22Rv1 (cell line): Measurements from ENCODE around the gene TGIF1.
A peak's percentile ranks its signal among the peaks of the same experiment; 100 is the strongest.

ENCODE experiments used
- H3K27ac ChIP-seq: fragments of 450-650 bp; 2 replicates; pipeline ENCODE4 v1.5.1; 2017
- CTCF ChIP-seq: fragments of 450-650 bp; IDR thresholded peaks from 2 replicates; pipeline ENCODE4 v1.5.1; 2017; ENCODE audit warnings: mild to moderate bottlenecking
- ZFX ChIP-seq: fragments of 450-650 bp; IDR thresholded peaks from 2 replicates; pipeline ENCODE4 v1.6.1; 2017; ENCODE audit warnings: antibody characterized with exemption, borderline replicate concordance

TGIF1 gene

GRCh38 chr18:3450012-3450798 is at the start of gene TGIF1:
Gene TGIF1 (plus strand): TSS chr18:3450172. CDS start chr18:3450490, 318 bp downstream.
- H3K27ac ChIP-seq: peak within 1 kb of the TSS; percentile 94
- TF ChIP-seq CTCF (no peak), ZFX (no peak)

- H3K27ac ChIP-seq: no peak overlapping the region
- TF ChIP-seq CTCF (no peak), ZFX (no peak)
These were observed 49.2 kb upstream of the TGIF1 start for GRCh38 chr18:3400567-3401296.

GRCh38 chr18:3401669-3402620 is 48.0 kb upstream of the TGIF1 start:
- H3K27ac ChIP-seq: no peak overlapping the region

GRCh38 chr18:3402982-3403451 is 47.0 kb upstream of the TGIF1 start:
- H3K27ac ChIP-seq: no peak overlapping the region
- TF ChIP-seq CTCF (no peak), ZFX (no peak)

More at GRCh38 chr18:3401669-3402620, 48.0 kb upstream of the TGIF1 start:
- TF ChIP-seq ZFX: no peak
- no peak for TF ChIP-seq CTCF

GRCh38 chr18:3405713-3406112 is 44.3 kb upstream of the TGIF1 start:
- TF ChIP-seq ZFX: no peak
- no peak for TF ChIP-seq CTCF
- H3K27ac ChIP-seq: no peak overlapping the region

GRCh38 chr18:3408107-3408506 is 41.9 kb upstream of the TGIF1 start:
- no peak for TF ChIP-seq CTCF
- H3K27ac ChIP-seq: no peak overlapping the region
